H1 (cell line): ENCODE data around the gene CNGB1. TPM values are rescaled to one million over a fixed set of nuclear protein-coding genes. Genes with fewer than 3 reads are reported as not detected.

ENCODE experiments used
- CTCF ChIA-PET: fragments of 300-600 bp; sonication (Branson Sonifier 250); formaldehyde crosslinking; loops from one replicate; lab custom pipeline; 2021; ENCODE audit not compliant: partially characterized antibody; lab: Charles Lee
- POLR2A ChIA-PET: fragments of 300-600 bp; sonication (Branson Sonifier 250); formaldehyde crosslinking; loops from one replicate; lab custom pipeline; 2021; ENCODE audit warnings: inconsistent platforms; ENCODE audit not compliant: partially characterized antibody; lab: Charles Lee
- DNase-seq, 2 experiments: peaks; one replicate each; pipeline versions ENCODE4 v3.0.0 to v3.0.0-alpha.2; 2010 to 2022; ENCODE audit warnings: low spot score in 2 of 2, low read depth in 1 of 2, mixed read lengths in 1 of 2
- FAIRE-seq: peaks from 2 replicates; lab custom pipeline; 2011; peaks lifted over from hg19 to GRCh38; lab: Jason Lieb, UNC
- H2AFZ ChIP-seq: 2 replicates; pipeline ENCODE4 v1.8.1; 2012; ENCODE audit warnings: low read length, inconsistent platforms
- H2AK5ac ChIP-seq: 2 replicates; pipeline ENCODE4 v1.6.1; 2013; ENCODE audit warnings: low read depth, low read length
- H2BK120ac ChIP-seq: replicated peaks from 2 replicates; pipeline ENCODE3; 2013; ENCODE audit warnings: low read depth, low read length, inconsistent platforms
- H2BK12ac ChIP-seq: 2 replicates; pipeline ENCODE4 v1.6.1; 2013; ENCODE audit warnings: low read depth, low read length
- H2BK15ac ChIP-seq: 2 replicates; pipeline ENCODE4 v1.6.1; 2013; ENCODE audit warnings: low read length
- H2BK20ac ChIP-seq: 2 replicates; pipeline ENCODE4 v1.6.1; 2013; ENCODE audit warnings: low read length
- H2BK5ac ChIP-seq: 2 replicates; pipeline ENCODE4 v1.6.1; 2013; ENCODE audit warnings: low read depth, low read length
- H3K14ac ChIP-seq: 2 replicates; pipeline ENCODE4 v1.6.1; 2013; ENCODE audit warnings: inconsistent platforms; ENCODE audit not compliant: insufficient read length
- H3K18ac ChIP-seq: 2 replicates; pipeline ENCODE4 v1.6.1; 2013; ENCODE audit warnings: low read length; ENCODE audit errors: extremely low read depth
- H3K23ac ChIP-seq: 2 replicates; pipeline ENCODE4 v1.6.1; 2013; ENCODE audit warnings: inconsistent platforms; ENCODE audit not compliant: insufficient read length
- H3K23me2 ChIP-seq: 2 replicates; pipeline ENCODE4 v1.6.1; 2013; ENCODE audit warnings: low read depth, low read length
- H3K27ac ChIP-seq: 2 replicates; pipeline ENCODE4 v1.6.1; 2011; ENCODE audit warnings: low read depth, low read length, inconsistent platforms
- H3K27me3 ChIP-seq, 4 experiments: replicated peaks in 1 of 4; 1 replicate in 1 of 4; 2 replicates in 3 of 4; pipeline versions ENCODE4 v1.6.1 to v1.8.1; 2011 to 2013; ENCODE audit warnings: low read length in 3 of 4, mild to moderate bottlenecking in 3 of 4, inconsistent platforms in 2 of 4, mixed read lengths in 2 of 4, moderate library complexity in 1 of 4; ENCODE audit not compliant: control insufficient read depth in 3 of 4, insufficient read depth in 3 of 4; ENCODE audit errors: extremely low read depth in 1 of 4
- H3K36me3 ChIP-seq, 4 experiments: 2 replicates each; pipeline versions ENCODE4 v1.6.1 to v1.8.1; 2011 to 2013; ENCODE audit warnings: mild to moderate bottlenecking in 4 of 4, low read length in 3 of 4, moderate library complexity in 2 of 4, control low read depth in 1 of 4, inconsistent platforms in 1 of 4; ENCODE audit not compliant: insufficient read depth in 4 of 4, control insufficient read depth in 2 of 4
- H3K4ac ChIP-seq: replicated peaks from 2 replicates; pipeline ENCODE3; 2013; ENCODE audit warnings: low read length, low read depth, mixed read lengths, inconsistent platforms; ENCODE audit not compliant: insufficient read length
- H3K4me1 ChIP-seq, 4 experiments: replicated peaks in 1 of 4; 1 replicate in 1 of 4; 2 replicates in 3 of 4; pipeline versions ENCODE4 v1.6.1 to v1.8.1; 2011 to 2013; ENCODE audit warnings: low read length in 3 of 4, inconsistent platforms in 2 of 4, mixed read lengths in 1 of 4; ENCODE audit not compliant: insufficient read depth in 4 of 4, control insufficient read depth in 3 of 4
- H3K4me2 ChIP-seq, 2 experiments: 2 replicates each; pipeline versions ENCODE4 v1.6.1 to v1.8.1; 2011 to 2013; ENCODE audit warnings: low read depth in 2 of 2, low read length in 2 of 2, control low read depth in 1 of 2, inconsistent platforms in 1 of 2, mild to moderate bottlenecking in 1 of 2; ENCODE audit not compliant: insufficient read depth in 1 of 2
- H3K4me3 ChIP-seq, 4 experiments: fragments of 200-600, 300-600 bp in 1 of 4; sonication (generic), shearing (Covaris generic), sonication (Bioruptor Twin) in 1 of 4; 2 replicates each; pipeline versions ENCODE4 v1.5.1 to v1.8.1; 2011 to 2016; ENCODE audit warnings: low read length in 4 of 4, low read depth in 3 of 4, control low read depth in 2 of 4, inconsistent platforms in 2 of 4, mild to moderate bottlenecking in 2 of 4, mixed read lengths in 1 of 4, moderate library complexity in 1 of 4; ENCODE audit not compliant: insufficient read depth in 2 of 4; ENCODE audit errors: extremely low read depth in 1 of 4
- H3K56ac ChIP-seq: replicated peaks from 2 replicates; pipeline ENCODE3; 2013; ENCODE audit warnings: low read depth, mild to moderate bottlenecking, mixed read lengths, low read length, inconsistent platforms; ENCODE audit not compliant: insufficient read length
- H3K79me1 ChIP-seq: 2 replicates; pipeline ENCODE4 v1.6.1; 2013; ENCODE audit warnings: low read depth, low read length, control low read depth
- H3K79me2 ChIP-seq, 2 experiments: 2 replicates each; pipeline versions ENCODE4 v1.6.1 to v1.8.1; 2012 to 2013; ENCODE audit warnings: low read length in 2 of 2, mild to moderate bottlenecking in 2 of 2, inconsistent platforms in 1 of 2; ENCODE audit not compliant: insufficient read depth in 2 of 2, control insufficient read depth in 1 of 2
- H3K9ac ChIP-seq, 4 experiments: replicated peaks in 1 of 4; 1 replicate in 1 of 4; 2 replicates in 3 of 4; pipeline versions ENCODE4 v1.6.1 to v1.8.1; 2011 to 2013; ENCODE audit warnings: low read depth in 3 of 4, low read length in 3 of 4, control low read depth in 2 of 4, mild to moderate bottlenecking in 2 of 4, moderate library complexity in 2 of 4, inconsistent platforms in 1 of 4; ENCODE audit errors: extremely low read depth in 1 of 4
- H3K9me3 ChIP-seq, 2 experiments: 2 replicates each; pipeline versions ENCODE4 v1.6.1 to v1.8.1; 2012 to 2013; ENCODE audit warnings: mild to moderate bottlenecking in 2 of 2, moderate library complexity in 2 of 2, control low read depth in 1 of 2, inconsistent platforms in 1 of 2, low read depth in 1 of 2, low read length in 1 of 2, mixed read lengths in 1 of 2; ENCODE audit not compliant: insufficient read depth in 2 of 2
- H4K20me1 ChIP-seq, 2 experiments: replicated peaks in 1 of 2; 2 replicates each; pipeline versions ENCODE3 to v1.8.1; 2011 to 2013; ENCODE audit warnings: inconsistent platforms in 2 of 2, low read length in 2 of 2, mild to moderate bottlenecking in 1 of 2; ENCODE audit not compliant: insufficient read depth in 2 of 2, control insufficient read depth in 1 of 2
- H4K5ac ChIP-seq: 2 replicates; pipeline ENCODE4 v1.6.1; 2013; ENCODE audit warnings: low read length, low read depth, mixed read lengths, inconsistent platforms; ENCODE audit not compliant: insufficient read length
- H4K8ac ChIP-seq: 2 replicates; pipeline ENCODE4 v1.8.0; 2013; ENCODE audit warnings: mild to moderate bottlenecking, moderate library complexity, low read length, inconsistent platforms; ENCODE audit not compliant: insufficient read depth; ENCODE audit errors: extremely low read depth
- H4K91ac ChIP-seq: replicated peaks from 2 replicates; pipeline ENCODE3; 2013; ENCODE audit warnings: low read length, mixed read lengths, inconsistent platforms; ENCODE audit not compliant: insufficient read length
- CHD2 ChIP-seq: IDR thresholded peaks from 2 replicates; pipeline ENCODE4 v1.6.1; 2012; ENCODE audit warnings: low read length, improper control_type of control experiment
- HDAC2 ChIP-seq, 2 experiments: fragments of 300-600 bp in 1 of 2; sonication (generic) in 1 of 2; IDR thresholded peaks; 2 replicates each; pipeline ENCODE4 v1.6.1; 2011 to 2012; ENCODE audit warnings: low read depth in 2 of 2, low read length in 2 of 2, mild to moderate bottlenecking in 2 of 2, moderate library complexity in 2 of 2, borderline replicate concordance in 1 of 2, inconsistent platforms in 1 of 2
- KDM5A ChIP-seq: fragments of 200-600 bp; IDR thresholded peaks from 2 replicates; pipeline ENCODE4 v1.7.1; 2012; ENCODE audit warnings: mild to moderate bottlenecking, low read length, inconsistent platforms, mixed read lengths
- NANOG ChIP-seq: IDR thresholded peaks from 2 replicates; pipeline ENCODE4 v1.6.1; 2011; ENCODE audit warnings: low read length, low read depth, mild to moderate bottlenecking, inconsistent platforms; ENCODE audit not compliant: insufficient read depth, poor library complexity, severe bottlenecking
- RFX5 ChIP-seq: IDR thresholded peaks from 2 replicates; pipeline ENCODE4 v1.6.1; 2011; ENCODE audit warnings: low read depth, low read length, improper control_type of control experiment, borderline replicate concordance
- SUZ12 ChIP-seq: fragments of 200-600 bp; sonication (generic); IDR thresholded peaks from 2 replicates; pipeline ENCODE4 v1.6.1; 2012; ENCODE audit warnings: mild to moderate bottlenecking, inconsistent platforms, low read length, moderate library complexity, mixed read lengths
- WGBS, 2 experiments: shearing (Covaris generic) in 1 of 2; methylation state at CpG; one replicate each; pipeline versions ENCODE4 v1.1.6 to v1.1.7; 2013 to 2015; ENCODE audit warnings: low lambda C conversion rate in 2 of 2, mixed read lengths in 2 of 2, inconsistent platforms in 1 of 2, low coverage in 1 of 2, missing lambda C conversion rate in 1 of 2; ENCODE audit not compliant: insufficient replicate concordance in 2 of 2, insufficient coverage in 1 of 2, insufficient read length in 1 of 2; ENCODE audit errors: extremely low coverage in 1 of 2, missing lambda C conversion rate in 1 of 2; 5-methylcytosine and 5-hydroxymethylcytosine counted together
- polyA plus RNA-seq, 7 experiments: library from polyadenylated mRNA; depleted of rRNA in 3 of 7; stranded (reverse) in 5 of 7; unstranded in 2 of 7; fragments of >200 nt in 5 of 7; fragments of 200-250 nt in 2 of 7; gene quantifications; 1 replicate in 5 of 7; 2 replicates in 1 of 7; 4 replicates in 1 of 7; pipeline versions ENCODE4 v1.2.1 to v1.2.3, GENCODE V29; 2011 to 2013; ENCODE audit warnings: missing spikeins in 2 of 7, mixed read lengths in 2 of 7
- total RNA-seq: library from RNA; stranded (reverse); fragmentation: NEBNext Ultra II Directional; extraction: Animal tissue kit (Norgen Biotek cat#: 25700); gene quantifications from 2 replicates; pipeline ENCODE4 v1.2.1, GENCODE V29; 2021

The CNGB1 gene
- total and polyA plus RNA-seq, 2 of the 8 experiments (the other 6 are each of a cell fraction or from before 2014, with no cell fraction given) = not detected

DNA sequence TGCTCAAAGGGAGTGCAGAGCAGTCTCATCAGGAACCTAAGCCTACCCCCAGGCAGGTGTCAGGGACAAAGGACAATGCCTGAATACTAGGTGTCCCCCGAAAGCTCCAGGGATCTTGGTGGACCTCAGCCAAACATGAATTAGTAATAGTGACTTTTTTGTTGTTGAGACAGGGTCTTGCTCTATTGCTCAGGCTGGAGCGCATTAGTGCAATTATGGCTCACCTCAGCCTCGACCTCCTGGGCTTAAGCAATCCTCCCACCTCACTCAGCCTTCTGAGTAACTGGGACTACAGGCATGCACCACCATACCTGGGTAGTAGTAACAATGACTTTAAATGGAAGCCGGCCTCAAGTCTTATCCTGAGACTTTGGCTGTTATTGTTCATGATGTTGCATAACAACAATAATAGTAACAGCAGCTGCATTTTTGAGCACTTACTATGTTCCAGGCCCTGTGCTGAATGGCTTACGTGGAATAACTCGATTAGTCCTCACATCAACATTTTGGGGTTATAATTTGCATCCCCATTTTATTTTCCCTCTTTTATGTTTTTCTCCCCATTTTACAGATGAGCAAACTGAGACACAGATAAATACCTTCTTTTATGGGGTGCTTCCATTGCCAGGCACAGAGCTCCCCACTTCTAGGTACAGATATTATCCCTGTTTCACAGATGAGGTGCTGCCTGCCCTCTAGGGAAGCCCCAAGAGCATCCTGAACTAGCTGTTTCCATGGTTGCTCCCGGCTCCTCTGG, 19.5 kb downstream of the CNGB1 start:
- H3K18ac ChIP-seq = no peak overlapping the region
- no peak overlapping the region for H3K56ac ChIP-seq
- no peak overlapping the region for H2BK120ac ChIP-seq
- H2BK15ac ChIP-seq = no peak overlapping the region
- no peaks in the 10 kb centered on the region for H3K79me2 ChIP-seq
- no peaks in the 10 kb centered on the region for H3K79me1 ChIP-seq
- no peaks in the 10 kb centered on the region; a peak in 1 of 7 replicates for H3K27me3 ChIP-seq
- no peak overlapping the region for H2AK5ac ChIP-seq
- H3K4me2 ChIP-seq = no peak overlapping the region
- H3K14ac ChIP-seq = no peak overlapping the region
- DNase-seq (no peak), FAIRE-seq (no peak)
- no peaks in the 10 kb centered on the region for H3K36me3 ChIP-seq
- no peak overlapping the region for H3K4ac ChIP-seq
- TF ChIP-seq RFX5 (no peak), SUZ12 (no peak), NANOG (no peak), KDM5A (no peak), HDAC2 (IDR thresholded peaks at IDR 0.05; ENCODE audit: borderline replicate concordance in 1 of 2, low read depth in 2 of 2, low read length in 2 of 2) (no peak), CHD2 (no peak)
- H4K5ac ChIP-seq = no peak overlapping the region
- H3K23me2 ChIP-seq = no peaks in the 10 kb centered on the region
- no peak overlapping the region for H2BK5ac ChIP-seq
- WGBS, 2 experiments = 93% methylated on average over 7 of the region's 7 CpGs; no CpG with 5 or more reads in 1 of the 2 experiments
- no peak overlapping the region for H2BK12ac ChIP-seq
- no peak overlapping the region for H3K23ac ChIP-seq
- H3K27ac ChIP-seq = no peak overlapping the region
- ChIA-PET POLR2A (interaction anchor here (1.2 kb wide), 1 partner anchor 8 kb away, joined by 3 read pairs; no protein-coding TSS in a partner anchor), CTCF (interaction anchor here (0.7 to 2.6 kb wide), 8 partner anchors 10 to 425 kb away, joined by 3 to 7 read pairs (median 3); partner anchors contain the start of genes USB1 and ZNF319)
- H3K9me3 ChIP-seq = no peaks in the 10 kb centered on the region
- no peak overlapping the region for H2BK20ac ChIP-seq
- H2AFZ ChIP-seq = no peak overlapping the region
- H4K91ac ChIP-seq = no peak overlapping the region
- H4K20me1 ChIP-seq = no peaks in the 10 kb centered on the region
- H3K9ac ChIP-seq = no peak overlapping the region
- H3K4me3 ChIP-seq = no peak overlapping the region
- H4K8ac ChIP-seq = no peak overlapping the region
- H3K4me1 ChIP-seq = no peaks in the 10 kb centered on the region; a peak in 1 of 7 replicates
